ENCODE data around the gene RWDD4. TPM values are rescaled to one million over a fixed set of nuclear protein-coding genes. Genes with fewer than 3 reads are reported as not detected.
A peak's percentile ranks its signal among the peaks of the same experiment; 100 is the strongest.

Gene RWDD4
- total RNA-seq: 13.3 and 20.2 TPM in 2 replicates

- DNase-seq: peak; percentile 99
Observed at GRCh38 chr4:183659029-183659871, at the start of gene RWDD4, which contains the start of gene TRAPPC11. Gene RWDD4 (minus strand): TSS chr4:183659185. CDS start chr4:183658952, 233 bp downstream. Gene TRAPPC11 (plus strand): TSS chr4:183659293. CDS start chr4:183663868, 4,575 bp downstream.

- no peak for DNase-seq
Observed at GRCh38 chr4:183702492-183702891, 43.5 kb upstream of the RWDD4 start.

- DNase-seq: no peak
Observed at GRCh38 chr4:183700407-183700806, 41.4 kb upstream of the RWDD4 start.

GRCh38 chr4:183698909-183699308, 39.9 kb upstream of the RWDD4 start:
- no peak for DNase-seq

GRCh38 chr4:183691897-183692296, 32.9 kb upstream of the RWDD4 start:
- DNase-seq: no peak

GRCh38 chr4:183691006-183691405, 32.0 kb upstream of the RWDD4 start:
- DNase-seq: no peak

- no peak for DNase-seq
Observed at GRCh38 chr4:183688216-183688615, 29.2 kb upstream of the RWDD4 start.

GRCh38 chr4:183686461-183686860, 27.5 kb upstream of the RWDD4 start:
- DNase-seq: no peak

GRCh38 chr4:183681119-183681518, 22.1 kb upstream of the RWDD4 start:
- no peak for DNase-seq

GRCh38 chr4:183675625-183676024, 16.6 kb upstream of the RWDD4 start:
- no peak for DNase-seq

GRCh38 chr4:183674153-183674552, 15.2 kb upstream of the RWDD4 start:
- DNase-seq: no peak

GRCh38 chr4:183670960-183671555, 12.1 kb upstream of the RWDD4 start:
- no peak for DNase-seq

- no peak for DNase-seq
Observed at GRCh38 chr4:183670251-183670650, 11.3 kb upstream of the RWDD4 start.

GRCh38 chr4:183666088-183666487, 7.1 kb upstream of the RWDD4 start:
- DNase-seq: no peak

- DNase-seq: peak; percentile 12
Observed at GRCh38 chr4:183659872-183660242, 872 bp upstream of the RWDD4 start.

- DNase-seq: peak; percentile 32
Observed at GRCh38 chr4:183658362-183659028, 490 bp downstream of the RWDD4 start.

GRCh38 chr4:183657564-183657963, 1.4 kb downstream of the RWDD4 start:
- no peak for DNase-seq

- DNase-seq: no peak
Observed at GRCh38 chr4:183645326-183645725, 13.7 kb downstream of the RWDD4 start.

- DNase-seq: no peak
Observed at GRCh38 chr4:183639291-183639690, 19.7 kb downstream of the RWDD4 start.

GRCh38 chr4:183638436-183638835, 20.5 kb downstream of the RWDD4 start:
- no peak for DNase-seq

GRCh38 chr4:183637461-183637860, 21.5 kb downstream of the RWDD4 start:
- peak; percentile 14 for DNase-seq

GRCh38 chr4:183636923-183637322, 22.1 kb downstream of the RWDD4 start:
- peak; percentile 35 for DNase-seq

GRCh38 chr4:183636503-183636902, 22.5 kb downstream of the RWDD4 start:
- DNase-seq: peak; percentile 30

- DNase-seq: no peak
Observed at GRCh38 chr4:183635741-183636140, 23.2 kb downstream of the RWDD4 start.

Measured in dermis blood vessel endothelial cell (primary cell).